BE2C (cell line): ENCODE measurements around the gene KCNAB1.
"Not testable (repeated sequence)": the region's sequence is repeated elsewhere in the genome, so short reads cannot be mapped to it uniquely, and the experiment has no call there.

Source experiments
- DNase-seq: peaks from one replicate; pipeline ENCODE4 v3.0.0-alpha.2; 2020
- H3K27me3 ChIP-seq: fragments of 250-450 bp; sonication (Bioruptor Pico); 2 replicates; pipeline ENCODE4 v1.5.1; 2020; ENCODE audit warnings: mild to moderate bottlenecking
- H3K36me3 ChIP-seq: fragments of 250-450 bp; sonication (Bioruptor Pico); 2 replicates; pipeline ENCODE4 v1.5.1; 2020; ENCODE audit warnings: mild to moderate bottlenecking
- H3K4me1 ChIP-seq: fragments of 250-450 bp; sonication (Bioruptor Pico); 2 replicates; pipeline ENCODE4 v1.5.1; 2020
- H3K4me3 ChIP-seq: 2 replicates; pipeline ENCODE4 v1.5.1; 2011; ENCODE audit warnings: low read depth, low read length
- H3K9me3 ChIP-seq: fragments of 250-450 bp; sonication (Bioruptor Pico); 2 replicates; pipeline ENCODE4 v1.5.1; 2020
- CTCF ChIP-seq: IDR thresholded peaks from 2 replicates; pipeline ENCODE4 v1.5.1; 2012; ENCODE audit warnings: mild to moderate bottlenecking, low read depth, low read length

Gene KCNAB1

DNA sequence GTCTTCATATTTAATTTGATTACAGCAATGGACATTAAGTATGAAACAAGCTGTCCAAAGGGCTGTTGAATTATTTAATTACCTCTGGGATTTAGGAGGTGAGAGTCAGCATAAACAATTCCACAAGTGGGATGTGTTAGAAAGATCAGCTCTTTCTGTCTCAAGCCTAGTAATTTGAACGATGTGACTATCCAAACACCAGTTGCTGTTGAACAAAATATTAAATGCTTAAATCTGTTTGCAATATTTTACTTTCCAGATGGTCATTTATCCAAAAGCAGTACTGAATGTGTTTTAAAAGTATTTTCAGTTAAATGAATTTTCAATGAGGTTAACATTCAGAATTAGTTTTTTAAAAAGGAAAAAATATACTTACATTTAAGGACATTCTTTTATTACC is 12.7 kb downstream of the KCNAB1 start:
- Histone ChIP-seq H3K36me3 (no peaks in the 10 kb centered on the region), H3K9me3 (no peaks in the 10 kb centered on the region), H3K4me1 (no peaks in the 10 kb centered on the region), H3K27me3 (peaks cover 3% of the 10 kb centered on the region; the same call in 1 of the 2 replicates), H3K4me3 (no peak overlapping the region)
- no peak for DNase-seq
- TF ChIP-seq CTCF, result no peak

- peak; percentile 42 for DNase-seq
- Histone ChIP-seq H3K4me3 (no peak overlapping the region), H3K4me1 (no peaks in the 10 kb centered on the region), H3K27me3 (peaks cover 3% of the 10 kb centered on the region; the same call in 1 of the 2 replicates), H3K36me3 (no peaks in the 10 kb centered on the region), H3K9me3 (no peaks in the 10 kb centered on the region)
- peak; percentile 72 for TF ChIP-seq CTCF
Measured at GRCh38 chr3:156135921-156136638, 15.7 kb downstream of the KCNAB1 start.

- not testable (repeated sequence) for H3K4me3 ChIP-seq, H3K4me1 ChIP-seq, H3K36me3 ChIP-seq, H3K27me3 ChIP-seq, DNase-seq, H3K9me3 ChIP-seq
Measured at GRCh38 chr3:156137397-156137796, 17.0 kb downstream of the KCNAB1 start.

DNA sequence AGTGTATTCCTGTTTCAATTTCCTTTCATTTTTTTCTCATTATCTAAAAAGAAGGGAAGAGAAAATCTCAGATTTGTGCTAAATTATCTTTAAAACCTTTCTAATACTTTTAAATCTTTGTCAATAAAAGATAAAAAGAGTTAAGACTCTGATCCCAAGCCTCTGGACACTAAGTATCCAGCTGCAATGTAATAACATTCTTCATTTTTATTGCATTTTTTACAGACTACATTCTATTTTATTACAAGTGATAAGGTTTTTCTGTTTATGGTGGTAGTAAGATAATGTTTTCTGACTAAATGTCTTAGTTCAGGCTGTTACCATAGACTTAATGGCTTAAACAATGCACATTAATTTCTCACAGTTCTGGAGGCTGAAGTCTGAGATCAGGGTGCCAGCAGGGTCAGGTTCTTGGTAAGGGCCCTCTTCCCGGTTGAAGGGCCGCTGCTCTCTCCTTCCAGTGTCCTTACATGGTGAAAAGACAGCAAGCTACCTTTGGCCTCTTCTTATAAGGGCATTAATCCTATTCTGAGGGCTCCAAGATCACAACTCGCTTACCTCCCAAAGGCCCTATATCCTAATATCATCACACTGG is 19.7 kb downstream of the KCNAB1 start:
- TF ChIP-seq CTCF, result no peak
- no peaks in the 10 kb centered on the region for H3K4me1 ChIP-seq

DNA sequence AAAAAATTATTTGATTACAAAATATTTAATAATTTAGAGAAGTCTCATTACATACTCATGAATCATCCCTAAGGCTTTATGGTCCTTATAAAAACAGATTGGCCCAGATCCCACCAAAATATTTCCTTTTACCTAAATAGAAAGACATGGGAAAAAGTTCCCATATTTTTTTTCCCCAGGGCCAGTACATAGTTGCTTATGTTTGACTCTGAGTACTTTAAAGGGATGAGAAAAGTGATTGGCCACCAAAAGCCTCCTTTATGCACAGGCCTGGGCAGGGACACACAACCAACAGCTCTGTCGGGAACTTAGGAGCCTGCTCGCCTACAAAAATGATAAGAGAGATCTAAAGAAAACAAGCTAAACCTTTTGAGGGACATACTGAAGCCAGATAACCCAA is 22.3 kb downstream of the KCNAB1 start:
- TF ChIP-seq CTCF, result no peak
- no peaks in the 10 kb centered on the region for H3K9me3 ChIP-seq
- peaks cover 6% of the 10 kb centered on the region; the same call in 1 of the 2 replicates for H3K27me3 ChIP-seq
- H3K4me3 ChIP-seq, result no peak overlapping the region
- no peak for DNase-seq
- H3K4me1 ChIP-seq, result no peaks in the 10 kb centered on the region
- no peaks in the 10 kb centered on the region for H3K36me3 ChIP-seq

More for the DNA sequence above, 19.7 kb downstream of the KCNAB1 start:
- DNase-seq, result no peak
- Histone ChIP-seq H3K27me3 (peaks cover 6% of the 10 kb centered on the region; the same call in 1 of the 2 replicates), H3K9me3 (no peaks in the 10 kb centered on the region), H3K4me3 (no peak overlapping the region), H3K36me3 (no peaks in the 10 kb centered on the region)

DNA sequence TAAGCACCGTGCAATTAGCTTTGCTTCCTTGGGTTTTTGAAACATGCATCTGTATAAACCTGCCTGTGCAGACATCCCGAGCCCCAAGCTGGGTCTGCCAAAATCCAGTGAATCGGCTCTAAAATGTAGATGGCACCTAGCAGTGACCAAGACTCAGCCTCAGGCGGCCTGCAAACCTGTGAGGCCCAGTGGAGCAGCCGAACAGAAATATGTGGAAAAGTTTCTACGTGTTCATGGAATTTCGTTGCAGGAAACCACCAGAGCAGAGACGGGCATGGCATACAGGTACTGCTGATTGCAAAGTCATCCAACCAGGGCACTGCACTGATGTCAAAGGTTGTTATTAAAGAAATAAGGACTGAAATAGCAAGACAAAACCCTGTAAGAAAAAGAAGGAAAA is 22.8 kb downstream of the KCNAB1 start:
- no peak for DNase-seq
- H3K4me3 ChIP-seq, result no peak overlapping the region
- TF ChIP-seq CTCF, result no peak
- no peaks in the 10 kb centered on the region for H3K36me3 ChIP-seq
- no peaks in the 10 kb centered on the region for H3K4me1 ChIP-seq
- peaks cover 6% of the 10 kb centered on the region; the same call in 1 of the 2 replicates for H3K27me3 ChIP-seq
- no peaks in the 10 kb centered on the region for H3K9me3 ChIP-seq
